Measurements from ENCODE around the gene CKAP5.

DNA sequence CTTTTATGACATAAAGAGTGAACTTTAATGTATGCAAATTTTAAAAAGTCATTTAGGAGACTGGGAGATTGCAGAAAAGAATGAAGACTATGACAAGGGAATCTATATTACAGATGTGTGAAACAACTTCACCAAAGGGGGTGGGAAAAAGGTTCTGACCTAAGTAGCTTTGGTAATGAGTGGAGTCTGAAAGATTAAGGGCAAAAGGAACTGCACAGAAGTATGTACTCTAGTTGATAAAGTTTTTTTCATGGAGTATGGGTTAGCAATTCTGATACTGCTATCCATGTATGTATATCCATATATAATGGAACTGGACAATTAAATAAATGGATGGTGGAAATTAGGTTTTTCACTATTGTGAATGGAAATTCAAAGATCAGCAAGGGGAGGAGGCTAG, 9.2 kb downstream of the CKAP5 start:
- no peak for TF ChIP-seq EZH2phosphoT487 (IDR thresholded peaks at IDR 0.05; ENCODE audit: borderline replicate concordance, low read length)
- TF ChIP-seq, protein P1, sequence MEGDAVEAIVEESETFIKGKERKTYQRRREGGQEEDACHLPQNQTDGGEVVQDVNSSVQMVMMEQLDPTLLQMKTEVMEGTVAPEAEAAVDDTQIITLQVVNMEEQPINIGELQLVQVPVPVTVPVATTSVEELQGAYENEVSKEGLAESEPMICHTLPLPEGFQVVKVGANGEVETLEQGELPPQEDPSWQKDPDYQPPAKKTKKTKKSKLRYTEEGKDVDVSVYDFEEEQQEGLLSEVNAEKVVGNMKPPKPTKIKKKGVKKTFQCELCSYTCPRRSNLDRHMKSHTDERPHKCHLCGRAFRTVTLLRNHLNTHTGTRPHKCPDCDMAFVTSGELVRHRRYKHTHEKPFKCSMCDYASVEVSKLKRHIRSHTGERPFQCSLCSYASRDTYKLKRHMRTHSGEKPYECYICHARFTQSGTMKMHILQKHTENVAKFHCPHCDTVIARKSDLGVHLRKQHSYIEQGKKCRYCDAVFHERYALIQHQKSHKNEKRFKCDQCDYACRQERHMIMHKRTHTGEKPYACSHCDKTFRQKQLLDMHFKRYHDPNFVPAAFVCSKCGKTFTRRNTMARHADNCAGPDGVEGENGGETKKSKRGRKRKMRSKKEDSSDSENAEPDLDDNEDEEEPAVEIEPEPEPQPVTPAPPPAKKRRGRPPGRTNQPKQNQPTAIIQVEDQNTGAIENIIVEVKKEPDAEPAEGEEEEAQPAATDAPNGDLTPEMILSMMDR (IDR thresholded peaks at IDR 0.05; ENCODE audit: low read depth, low read length, poor library complexity, severe bottlenecking): no peak

Data from DOHH2 (cell line).